Osteoblast (primary cell): ENCODE measurements around the gene TMC2. TPM values are rescaled to one million over a fixed set of nuclear protein-coding genes. Genes with fewer than 3 reads are reported as not detected.

Source experiments
- DNase-seq: peaks from one replicate; pipeline ENCODE4 v3.0.0; 2011; ENCODE audit warnings: low spot score, mixed read lengths; ENCODE audit not compliant: insufficient read length; ENCODE audit errors: missing footprints
- H2AFZ ChIP-seq: 2 replicates; pipeline ENCODE4 v1.6.0; 2011; ENCODE audit warnings: mild to moderate bottlenecking, low read length
- H3K27ac ChIP-seq: 2 replicates; pipeline ENCODE4 v1.5.1; 2011; ENCODE audit warnings: mild to moderate bottlenecking, low read depth, low read length, moderate library complexity
- H3K27me3 ChIP-seq: 2 replicates; pipeline ENCODE4 v1.6.0; 2012; ENCODE audit warnings: mild to moderate bottlenecking, control low read depth, inconsistent platforms, low read length, moderate library complexity; ENCODE audit not compliant: insufficient read depth
- H3K36me3 ChIP-seq: 2 replicates; pipeline ENCODE4 v1.5.1; 2011; ENCODE audit warnings: mild to moderate bottlenecking, low read length, control low read depth, moderate library complexity; ENCODE audit not compliant: insufficient read depth
- H3K4me1 ChIP-seq: 2 replicates; pipeline ENCODE4 v1.5.1; 2011; ENCODE audit warnings: mild to moderate bottlenecking, low read length, control low read depth, moderate library complexity; ENCODE audit not compliant: insufficient read depth
- H3K4me2 ChIP-seq: 2 replicates; pipeline ENCODE4 v1.6.0; 2011; ENCODE audit warnings: mild to moderate bottlenecking, low read length; ENCODE audit not compliant: insufficient read depth
- H3K4me3 ChIP-seq: fragments of 200-600 bp; sonication (generic); 3 replicates; pipeline ENCODE4 v1.5.1; 2012; ENCODE audit warnings: mild to moderate bottlenecking, low read length, inconsistent platforms; ENCODE audit not compliant: insufficient read depth
- H3K79me2 ChIP-seq: 2 replicates; pipeline ENCODE4 v1.6.0; 2012; ENCODE audit warnings: mild to moderate bottlenecking, low read length, control low read depth, inconsistent platforms; ENCODE audit not compliant: insufficient read depth
- H3K9me3 ChIP-seq: 2 replicates; pipeline ENCODE4 v1.5.1; 2011; ENCODE audit warnings: low read depth, low read length, control low read depth
- H4K20me1 ChIP-seq: 2 replicates; pipeline ENCODE4 v1.6.0; 2012; ENCODE audit warnings: mild to moderate bottlenecking, low read length, control low read depth; ENCODE audit not compliant: insufficient read depth
- total RNA-seq: library from RNA; depleted of rRNA; stranded (reverse); fragments of >200 nt; gene quantifications from 2 replicates; pipeline ENCODE4 v1.2.3, GENCODE V29; 2012
- TF ChIP-seq, protein P1 (sequence below): IDR thresholded peaks from 2 replicates; pipeline ENCODE4 v1.5.1; 2011; ENCODE audit warnings: mild to moderate bottlenecking, low read depth, low read length, moderate library complexity; ENCODE audit errors: extremely low read depth

The TMC2 gene
- total RNA-seq, 1 donor: not detected

DNA sequence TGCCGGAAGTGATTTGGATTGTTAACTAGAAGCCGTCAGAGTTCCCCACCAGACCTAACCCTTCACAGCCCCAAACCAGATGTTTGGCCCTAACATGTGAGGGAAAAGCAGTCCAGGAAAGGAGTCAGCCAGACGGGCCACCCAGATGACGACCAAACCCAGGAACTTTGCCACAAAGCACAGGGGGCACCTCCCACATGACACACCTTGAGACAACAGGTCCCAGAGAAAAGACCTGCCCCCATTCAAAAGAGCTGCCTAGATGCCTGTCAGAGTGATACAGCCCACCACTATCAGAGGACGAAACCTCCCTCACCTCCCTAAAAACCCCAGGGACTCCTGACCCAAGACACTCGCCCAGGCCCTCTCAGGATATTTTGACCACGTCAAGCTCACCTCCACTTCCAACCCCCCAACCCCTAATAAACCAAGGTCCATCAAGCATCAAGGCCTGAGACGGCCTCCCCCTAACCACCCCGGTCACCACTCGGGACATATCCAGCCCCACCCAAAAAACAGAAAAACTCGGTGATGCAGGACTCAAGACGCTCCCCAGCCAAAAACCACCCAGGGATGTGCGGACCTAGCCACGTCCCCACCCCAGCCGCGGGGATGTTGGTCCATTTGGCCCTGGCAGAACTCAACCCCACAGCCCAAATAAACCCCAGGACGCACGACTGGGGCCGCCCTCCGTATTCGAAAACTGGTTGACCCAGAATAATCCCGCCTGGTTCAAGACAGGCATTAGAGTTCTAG, 28.3 kb upstream of the TMC2 start:
- Histone ChIP-seq H2AFZ (peak overlapping the region; percentile 94), H3K27me3 (no peaks in the 10 kb centered on the region), H3K27ac (peak overlapping the region; percentile 84), H3K36me3 (no peaks in the 10 kb centered on the region), H3K79me2 (peaks cover 24% of the 10 kb centered on the region), H3K4me2 (peak overlapping the region; percentile 83), H3K4me1 (peaks cover 15% of the 10 kb centered on the region), H3K9me3 (no peaks in the 10 kb centered on the region), H3K4me3 (peak overlapping the region; percentile 97), H4K20me1 (peaks cover 3% of the 10 kb centered on the region)
- peak; percentile 68 for DNase-seq
- TF ChIP-seq, protein P1, sequence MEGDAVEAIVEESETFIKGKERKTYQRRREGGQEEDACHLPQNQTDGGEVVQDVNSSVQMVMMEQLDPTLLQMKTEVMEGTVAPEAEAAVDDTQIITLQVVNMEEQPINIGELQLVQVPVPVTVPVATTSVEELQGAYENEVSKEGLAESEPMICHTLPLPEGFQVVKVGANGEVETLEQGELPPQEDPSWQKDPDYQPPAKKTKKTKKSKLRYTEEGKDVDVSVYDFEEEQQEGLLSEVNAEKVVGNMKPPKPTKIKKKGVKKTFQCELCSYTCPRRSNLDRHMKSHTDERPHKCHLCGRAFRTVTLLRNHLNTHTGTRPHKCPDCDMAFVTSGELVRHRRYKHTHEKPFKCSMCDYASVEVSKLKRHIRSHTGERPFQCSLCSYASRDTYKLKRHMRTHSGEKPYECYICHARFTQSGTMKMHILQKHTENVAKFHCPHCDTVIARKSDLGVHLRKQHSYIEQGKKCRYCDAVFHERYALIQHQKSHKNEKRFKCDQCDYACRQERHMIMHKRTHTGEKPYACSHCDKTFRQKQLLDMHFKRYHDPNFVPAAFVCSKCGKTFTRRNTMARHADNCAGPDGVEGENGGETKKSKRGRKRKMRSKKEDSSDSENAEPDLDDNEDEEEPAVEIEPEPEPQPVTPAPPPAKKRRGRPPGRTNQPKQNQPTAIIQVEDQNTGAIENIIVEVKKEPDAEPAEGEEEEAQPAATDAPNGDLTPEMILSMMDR: no peak

DNA sequence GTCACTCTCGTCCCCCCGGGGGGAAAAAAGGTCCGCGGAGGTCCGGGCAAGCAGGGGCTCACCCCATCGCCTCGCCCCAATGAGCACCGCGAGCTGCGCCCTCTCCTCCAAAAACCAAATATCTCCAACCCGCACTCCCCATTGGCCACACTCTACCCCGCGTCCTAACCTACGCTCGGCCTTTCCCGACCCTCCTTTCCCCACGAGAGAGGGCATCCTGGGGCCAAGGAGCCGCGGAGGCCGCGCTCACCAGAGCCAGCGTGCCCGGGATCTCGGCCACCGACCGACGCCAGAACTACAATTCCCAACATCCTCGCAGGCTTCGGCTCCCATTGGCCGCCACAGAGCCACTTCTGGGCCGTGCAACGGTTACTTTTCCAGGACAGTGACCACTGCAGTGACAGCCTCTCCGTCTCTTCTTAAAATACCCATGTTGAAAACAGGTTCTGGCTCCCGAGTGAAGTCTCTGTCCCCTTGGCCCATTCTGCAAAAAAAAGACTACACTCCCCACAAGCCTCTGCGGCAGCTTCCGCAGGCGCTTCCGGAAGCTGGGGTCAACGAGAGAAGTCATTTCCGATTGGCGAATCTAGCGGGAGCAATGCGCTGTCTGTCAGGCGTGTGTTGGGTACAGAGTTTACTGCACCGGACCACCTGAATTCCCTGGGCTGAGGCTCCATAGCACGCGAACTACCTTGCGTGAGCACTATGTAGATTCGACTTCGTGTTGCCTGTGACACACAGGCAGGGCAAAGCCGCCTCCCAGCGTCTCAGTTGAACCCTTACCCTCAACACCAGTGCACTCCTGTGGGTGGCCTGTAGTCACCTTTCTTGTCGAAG, 27.5 kb upstream of the TMC2 start, which contains the start of gene ZNF343:
TSS of gene ZNF343 (minus strand) at position 285 of the 837 bp plus-strand sequence. CDS start 15,020 bp downstream, outside the sequence.
- Histone ChIP-seq H2AFZ (peak within 1 kb of the TSS; percentile 94), H3K4me2 (peak within 1 kb of the TSS; percentile 83), H3K27ac (peak within 1 kb of the TSS; percentile 84), H3K4me3 (peak within 1 kb of the TSS; percentile 97), H3K9me3 (no peaks in the 10 kb centered on the region), H4K20me1 (peaks cover 3% of the 10 kb centered on the region), H3K36me3 (no peaks in the 10 kb centered on the region), H3K4me1 (peaks cover 15% of the 10 kb centered on the region), H3K79me2 (peaks cover 24% of the 10 kb centered on the region), H3K27me3 (no peaks in the 10 kb centered on the region)
- TF ChIP-seq, protein P1: no peak
- DNase-seq: peak; percentile 92

DNA sequence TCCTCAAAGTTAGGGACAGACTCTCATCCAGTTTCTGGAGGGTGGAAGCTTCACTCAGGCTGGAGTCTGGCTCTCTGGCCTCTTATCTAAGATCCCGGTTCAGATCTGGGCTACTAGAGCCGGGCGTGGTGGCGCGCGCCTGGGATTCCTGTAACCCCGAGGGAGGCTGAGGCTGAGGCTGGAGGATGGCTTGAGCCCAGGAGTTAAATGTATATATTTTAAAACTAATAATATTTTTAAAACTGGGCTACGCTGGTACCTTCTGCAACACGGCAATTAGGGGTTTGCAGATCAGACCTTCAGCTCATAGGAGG, 26.9 kb upstream of the TMC2 start:
- no peak for DNase-seq
- TF ChIP-seq, protein P1: no peak
- no peaks in the 10 kb centered on the region for H3K9me3 ChIP-seq
- H3K4me2 ChIP-seq: peak overlapping the region; percentile 83
- H2AFZ ChIP-seq: peak overlapping the region; percentile 94
- no peaks in the 10 kb centered on the region for H3K36me3 ChIP-seq
- H3K4me3 ChIP-seq: peak overlapping the region; percentile 97
- no peaks in the 10 kb centered on the region for H3K27me3 ChIP-seq
- peaks cover 3% of the 10 kb centered on the region for H4K20me1 ChIP-seq
- H3K4me1 ChIP-seq: peaks cover 15% of the 10 kb centered on the region
- peak overlapping the region; percentile 84 for H3K27ac ChIP-seq
- peaks cover 24% of the 10 kb centered on the region for H3K79me2 ChIP-seq

DNA sequence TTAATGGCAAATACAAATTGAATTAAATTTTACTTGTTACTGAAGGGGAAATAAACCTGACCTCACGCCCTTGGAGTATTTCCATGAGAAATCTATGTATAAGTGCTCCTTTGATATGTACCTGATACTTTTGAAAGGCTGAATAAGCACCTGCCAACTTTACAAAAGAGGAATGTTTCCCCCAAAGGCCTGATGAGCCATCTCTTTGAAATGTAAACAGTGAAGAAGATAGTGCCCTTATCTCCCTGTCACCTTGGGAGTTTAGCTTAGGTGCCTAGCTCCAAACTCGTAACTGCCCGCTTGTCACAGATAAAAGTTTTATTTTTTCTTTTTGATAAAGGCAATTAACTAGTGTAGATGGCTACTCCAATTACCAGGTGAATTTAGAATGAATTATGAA, 26.6 kb upstream of the TMC2 start:
- no peak overlapping the region for H3K27ac ChIP-seq
- peaks cover 15% of the 10 kb centered on the region for H3K4me1 ChIP-seq
- H3K4me3 ChIP-seq: no peak overlapping the region
- H2AFZ ChIP-seq: no peak overlapping the region
- no peak for DNase-seq
- peak overlapping the region; percentile 83 for H3K4me2 ChIP-seq
- H4K20me1 ChIP-seq: peaks cover 3% of the 10 kb centered on the region
- no peaks in the 10 kb centered on the region for H3K9me3 ChIP-seq
- TF ChIP-seq, protein P1: no peak
- no peaks in the 10 kb centered on the region for H3K36me3 ChIP-seq
- H3K79me2 ChIP-seq: peaks cover 24% of the 10 kb centered on the region
- no peaks in the 10 kb centered on the region for H3K27me3 ChIP-seq
